GM13976 (cell line): ENCODE measurements around the gene CENPM.

ENCODE experiments used
- DNase-seq: peaks from one replicate; pipeline ENCODE4 v3.0.0; 2012; ENCODE audit warnings: low spot score
- CTCF ChIP-seq: IDR thresholded peaks from 2 replicates; pipeline ENCODE4 v1.5.1; 2012; ENCODE audit warnings: borderline replicate concordance, mild to moderate bottlenecking; ENCODE audit not compliant: insufficient read depth; ENCODE audit errors: extremely low read depth, missing control alignments, control extremely low read depth
- in situ Hi-C: fragments of 300-500 bp; cut with MboI; formaldehyde crosslinking; loops from one replicate; pipeline ENCODE4 v1.12.0; 2022; ENCODE audit warnings: low sequenced_read_pairs, mixed read lengths, inconsistent platforms; ENCODE audit not compliant: unreplicated experiment

The CENPM gene

GRCh38 chr22:41968601-41969000 is 21.6 kb upstream of the CENPM start:
- no peak for DNase-seq
- in situ Hi-C loops, result loop anchor here (25.0 kb wide), 1 partner anchor 469 kb away; the partner anchor contains the start of gene NFAM1
- no peak for TF ChIP-seq CTCF

- peak; percentile 74 for DNase-seq
- peak; percentile 0 for TF ChIP-seq CTCF
- in situ Hi-C loops, result loop anchor here (25.0 kb wide), 1 partner anchor 471 kb away; the partner anchor contains the start of gene NFAM1
Observed at GRCh38 chr22:41966607-41967240, 19.8 kb upstream of the CENPM start.

GRCh38 chr22:41966225-41966606 is 19.3 kb upstream of the CENPM start:
- TF ChIP-seq CTCF, result no peak
- no peak for DNase-seq
- in situ Hi-C loops, result loop anchor here (25.0 kb wide), 1 partner anchor 471 kb away; the partner anchor contains the start of gene NFAM1

GRCh38 chr22:41964112-41964491 is 17.1 kb upstream of the CENPM start:
- no peak for DNase-seq
- in situ Hi-C loops, result loop anchor here (25.0 kb wide), 1 partner anchor 473 kb away; the partner anchor contains the start of gene NFAM1
- no peak for TF ChIP-seq CTCF

GRCh38 chr22:41963453-41964111 is 16.6 kb upstream of the CENPM start:
- TF ChIP-seq CTCF, result no peak
- in situ Hi-C loops, result loop anchor here (25.0 kb wide), 1 partner anchor 474 kb away; the partner anchor contains the start of gene NFAM1
- no peak for DNase-seq

GRCh38 chr22:41957941-41958556 is 11.1 kb upstream of the CENPM start:
- in situ Hi-C loops, result loop anchor here (25.0 kb wide), 1 partner anchor 479 kb away; the partner anchor contains the start of gene NFAM1
- TF ChIP-seq CTCF, result no peak
- no peak for DNase-seq
